ENCODE measurements around the gene TMEM266.

Gene TMEM266

GRCh38 chr15:76161153-76162035, 101.6 kb downstream of the TMEM266 start:
- FAIRE-seq (no peak), DNase-seq (ENCODE audit: low spot score) (no peak)

GRCh38 chr15:76162036-76162398, 102.2 kb downstream of the TMEM266 start:
- DNase-seq (ENCODE audit: low spot score) (no peak), FAIRE-seq (peak; percentile 52)

GRCh38 chr15:76162784-76163456, 103.1 kb downstream of the TMEM266 start:
- no peak for FAIRE-seq
- no peak for DNase-seq (ENCODE audit: low spot score)

- DNase-seq (ENCODE audit: low spot score) (no peak), FAIRE-seq (no peak)
Measured at GRCh38 chr15:76163457-76164295, 103.9 kb downstream of the TMEM266 start.

- DNase-seq (ENCODE audit: low spot score) = no peak
- no peak for FAIRE-seq
Measured at GRCh38 chr15:76164602-76165001, 104.8 kb downstream of the TMEM266 start.

- no peak for FAIRE-seq
Measured at GRCh38 chr15:76165951-76166350, 106.2 kb downstream of the TMEM266 start.

GRCh38 chr15:76168237-76168984, 108.6 kb downstream of the TMEM266 start:
- no peak for FAIRE-seq
- no peak for DNase-seq (ENCODE audit: low spot score)

More at GRCh38 chr15:76165951-76166350, 106.2 kb downstream of the TMEM266 start:
- no peak for DNase-seq (ENCODE audit: low spot score)

- no peak for FAIRE-seq
- no peak for DNase-seq (ENCODE audit: low spot score)
Measured at GRCh38 chr15:76169018-76169417, 109.2 kb downstream of the TMEM266 start.

GRCh38 chr15:76169911-76170800, 110.4 kb downstream of the TMEM266 start:
- FAIRE-seq = no peak

GRCh38 chr15:76172782-76173181, 113.0 kb downstream of the TMEM266 start:
- DNase-seq (ENCODE audit: low spot score) (no peak), FAIRE-seq (no peak)

More at GRCh38 chr15:76169911-76170800, 110.4 kb downstream of the TMEM266 start:
- DNase-seq (ENCODE audit: low spot score) = no peak

- no peak for DNase-seq (ENCODE audit: low spot score)
- FAIRE-seq = no peak
Measured at GRCh38 chr15:76173317-76173834, 113.6 kb downstream of the TMEM266 start.

- FAIRE-seq (no peak), DNase-seq (ENCODE audit: low spot score) (no peak)
Measured at GRCh38 chr15:76174654-76175053, 114.9 kb downstream of the TMEM266 start.

GRCh38 chr15:76175442-76175841, 115.7 kb downstream of the TMEM266 start:
- no peak for DNase-seq (ENCODE audit: low spot score)
- no peak for FAIRE-seq

- no peak for DNase-seq (ENCODE audit: low spot score)
- no peak for FAIRE-seq
Measured at GRCh38 chr15:76176059-76176458, 116.3 kb downstream of the TMEM266 start.

- no peak for FAIRE-seq
- DNase-seq (ENCODE audit: low spot score) = no peak
Measured at GRCh38 chr15:76176487-76177085, 116.8 kb downstream of the TMEM266 start.

- peak; percentile 36 for DNase-seq (ENCODE audit: low spot score)
- no peak for FAIRE-seq
Measured at GRCh38 chr15:76177491-76178040, 117.8 kb downstream of the TMEM266 start.

GRCh38 chr15:76178296-76179000, 118.7 kb downstream of the TMEM266 start:
- DNase-seq (ENCODE audit: low spot score) (no peak), FAIRE-seq (no peak)

GRCh38 chr15:76179023-76179422, 119.2 kb downstream of the TMEM266 start:
- no peak for DNase-seq (ENCODE audit: low spot score)
- FAIRE-seq = no peak
